Keratinocyte (primary cell): Measurements from ENCODE around the gene OR4F6. TPM values are rescaled to one million over a fixed set of nuclear protein-coding genes. Genes with fewer than 3 reads are reported as not detected.

Experiments used
- DNase-seq: peaks from one replicate; pipeline ENCODE4 v3.0.0-alpha.2; 2011; ENCODE audit warnings: low read depth, missing footprints, low spot score
- FAIRE-seq: peaks from 2 replicates; lab custom pipeline; 2011; peaks lifted over from hg19 to GRCh38; lab: Jason Lieb, UNC
- H2AFZ ChIP-seq: 2 replicates; pipeline ENCODE4 v1.6.0; 2012; ENCODE audit warnings: low read length, control low read depth, inconsistent platforms; ENCODE audit not compliant: control insufficient read depth
- H3K27ac ChIP-seq: 2 replicates; pipeline ENCODE4 v1.5.1; 2011; ENCODE audit warnings: low read length; ENCODE audit not compliant: control insufficient read depth, insufficient read depth
- H3K27me3 ChIP-seq: 3 replicates; pipeline ENCODE4 v1.6.0; 2011; ENCODE audit warnings: low read length; ENCODE audit not compliant: control insufficient read depth, insufficient read depth; ENCODE audit errors: extremely low read depth
- H3K36me3 ChIP-seq, 2 experiments: 2 replicates in 1 of 2; 3 replicates in 1 of 2; pipeline ENCODE4 v1.5.1; 2011; ENCODE audit warnings: low read length in 2 of 2, mild to moderate bottlenecking in 1 of 2; ENCODE audit not compliant: control insufficient read depth in 2 of 2, insufficient read depth in 2 of 2; ENCODE audit errors: extremely low read depth in 1 of 2
- H3K4me1 ChIP-seq: 3 replicates; pipeline ENCODE4 v1.5.1; 2011; ENCODE audit warnings: low read length; ENCODE audit not compliant: control insufficient read depth, insufficient read depth; ENCODE audit errors: extremely low read depth
- H3K4me2 ChIP-seq: 3 replicates; pipeline ENCODE4 v1.6.0; 2011; ENCODE audit warnings: low read depth, low read length; ENCODE audit not compliant: control insufficient read depth, insufficient read depth; ENCODE audit errors: extremely low read depth
- H3K4me3 ChIP-seq, 3 experiments: fragments of 200-600 bp in 1 of 3; sonication (generic) in 1 of 3; 2 replicates in 2 of 3; 3 replicates in 1 of 3; pipeline ENCODE4 v1.5.1; 2011 to 2016; ENCODE audit warnings: low read length in 3 of 3, mild to moderate bottlenecking in 3 of 3, control low read depth in 2 of 3, inconsistent platforms in 1 of 3, low read depth in 1 of 3, mixed read lengths in 1 of 3, mixed run types in 1 of 3, moderate library complexity in 1 of 3; ENCODE audit not compliant: control insufficient read depth in 2 of 3, insufficient read depth in 2 of 3; ENCODE audit errors: extremely low read depth in 1 of 3
- H3K79me2 ChIP-seq: 2 replicates; pipeline ENCODE4 v1.6.0; 2012; ENCODE audit warnings: low read length; ENCODE audit not compliant: control insufficient read depth, insufficient read depth
- H3K9ac ChIP-seq: 3 replicates; pipeline ENCODE4 v1.6.0; 2011; ENCODE audit warnings: low read length; ENCODE audit not compliant: control insufficient read depth, insufficient read depth; ENCODE audit errors: extremely low read depth
- H3K9me1 ChIP-seq: 3 replicates; pipeline ENCODE4 v1.6.0; 2011; ENCODE audit warnings: low read length; ENCODE audit not compliant: control insufficient read depth, insufficient read depth; ENCODE audit errors: extremely low read depth
- H3K9me3 ChIP-seq: 2 replicates; pipeline ENCODE4 v1.5.1; 2012; ENCODE audit warnings: low read depth, low read length; ENCODE audit not compliant: control insufficient read depth
- H4K20me1 ChIP-seq: 3 replicates; pipeline ENCODE4 v1.6.0; 2011; ENCODE audit warnings: low read length; ENCODE audit not compliant: control insufficient read depth, insufficient read depth; ENCODE audit errors: extremely low read depth
- CTCF ChIP-seq, 3 experiments: IDR thresholded peaks in 1 of 3; conservative IDR thresholded peaks in 1 of 3; optimal IDR thresholded peaks in 1 of 3; 2 replicates in 2 of 3; 3 replicates in 1 of 3; pipeline versions ENCODE3 to v1.5.1; 2011; ENCODE audit warnings: low read length in 3 of 3, mild to moderate bottlenecking in 3 of 3, moderate library complexity in 2 of 3, control low read depth in 1 of 3, inconsistent platforms in 1 of 3; ENCODE audit not compliant: insufficient read depth in 2 of 3; ENCODE audit errors: extremely low read depth in 1 of 3
- EZH2 ChIP-seq: IDR thresholded peaks from one replicate; pipeline ENCODE4 v1.6.1; 2012; ENCODE audit warnings: inconsistent platforms, mild to moderate bottlenecking, low read length, moderate library complexity
- dilution Hi-C: fragments of 300-500 bp; cut with MboI; formaldehyde crosslinking; loops from one replicate; pipeline ENCODE4 v1.7.0; 2020; ENCODE audit warnings: low sequenced_read_pairs; ENCODE audit not compliant: extremely low pct_ligation_motif_present
- polyA plus RNA-seq, 5 experiments: library from polyadenylated mRNA; depleted of rRNA in 3 of 5; stranded (reverse) in 3 of 5; stranded (forward) in 1 of 5; unstranded in 1 of 5; fragments of >200 nt; gene quantifications; 1 replicate in 1 of 5; 2 replicates in 3 of 5; 3 replicates in 1 of 5; pipeline versions ENCODE4 v1.2.1 to v1.2.3, GENCODE V29; 2011 to 2012; ENCODE audit warnings: missing spikeins in 2 of 5, low read depth in 1 of 5, low replicate concordance in 1 of 5

The OR4F6 gene
- polyA plus RNA-seq, 1 donor (not counting 4 experiments of a cell fraction or from before 2014, with no cell fraction given), result not detected

GRCh38 chr15:101801048-101801447 lies 2.3 kb upstream of the OR4F6 start:
- dilution Hi-C loops, result no loop called here
- no peak overlapping the region for H3K4me2 ChIP-seq
- DNase-seq, result no peak

DNA sequence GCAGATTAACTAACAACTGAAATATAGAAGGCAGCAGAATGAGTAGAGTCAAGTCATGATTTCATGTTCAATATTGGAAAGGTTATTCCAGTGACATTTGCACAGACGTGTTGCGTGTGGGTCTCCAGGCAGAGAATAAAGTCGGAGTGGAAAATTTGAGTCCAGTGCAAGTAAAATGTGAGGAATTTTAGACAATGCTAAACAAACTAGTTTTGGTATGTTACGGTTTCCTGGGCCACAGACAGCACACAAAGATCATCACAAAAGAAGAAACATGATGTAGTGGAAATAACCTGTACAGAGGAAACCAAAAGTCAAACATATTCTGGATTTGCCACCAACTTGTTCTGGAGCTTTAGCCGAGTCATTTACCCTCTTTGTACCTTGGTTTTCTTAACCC lies 367 bp downstream of the OR4F6 start:
- Histone ChIP-seq H3K36me3 (no peaks in the 10 kb centered on the region), H3K9me3 (no peaks in the 10 kb centered on the region), H3K27ac (no peak overlapping the region), H4K20me1 (no peaks in the 10 kb centered on the region), H2AFZ (no peak overlapping the region), H3K4me2 (no peak overlapping the region), H3K79me2 (no peaks in the 10 kb centered on the region), H3K4me1 (no peaks in the 10 kb centered on the region), H3K27me3 (no peaks in the 10 kb centered on the region), H3K9me1 (no peaks in the 10 kb centered on the region), H3K4me3 (no peak overlapping the region), H3K9ac (no peak overlapping the region)
- DNase-seq (no peak), FAIRE-seq (no peak)
- dilution Hi-C loops, result no loop called here
- TF ChIP-seq EZH2 (no peak), CTCF (optimal IDR thresholded peaks at IDR 0.05 in 1 of 3, IDR thresholded peaks at IDR 0.05 in 1 of 3, conservative IDR thresholded peaks at IDR 0.05 in 1 of 3; ENCODE audit: extremely low read depth in 1 of 3, insufficient read depth in 2 of 3, low read length in 3 of 3) (no peak)

More at GRCh38 chr15:101801048-101801447, 2.3 kb upstream of the OR4F6 start:
- no peaks in the 10 kb centered on the region for H4K20me1 ChIP-seq
- no peaks in the 10 kb centered on the region for H3K36me3 ChIP-seq
- TF ChIP-seq EZH2, result no peak
- no peak for TF ChIP-seq CTCF (optimal IDR thresholded peaks at IDR 0.05 in 1 of 3, IDR thresholded peaks at IDR 0.05 in 1 of 3, conservative IDR thresholded peaks at IDR 0.05 in 1 of 3; ENCODE audit: extremely low read depth in 1 of 3, insufficient read depth in 2 of 3, low read length in 3 of 3)
- no peaks in the 10 kb centered on the region for H3K9me3 ChIP-seq
- no peaks in the 10 kb centered on the region for H3K27me3 ChIP-seq
- H3K9ac ChIP-seq, result no peak overlapping the region
- H3K79me2 ChIP-seq, result no peaks in the 10 kb centered on the region
- H3K27ac ChIP-seq, result no peak overlapping the region
- H3K4me3 ChIP-seq, result no peak overlapping the region
- no peaks in the 10 kb centered on the region for H3K9me1 ChIP-seq
- no peak overlapping the region for H2AFZ ChIP-seq
- H3K4me1 ChIP-seq, result no peaks in the 10 kb centered on the region
- no peak for FAIRE-seq
